NCI-H526 (cell line): Measurements from ENCODE around the gene NYAP2.

Experiments
- DNase-seq, 2 experiments: peaks; one replicate each; lab custom pipeline; 2025; lab: John Stamatoyannopoulos, UW

The NYAP2 gene

GRCh38 chr2:225484751-225485150 lies 85.2 kb downstream of the NYAP2 start:
- no peak for DNase-seq

GRCh38 chr2:225486236-225486635 lies 86.7 kb downstream of the NYAP2 start:
- DNase-seq: no peak

DNA sequence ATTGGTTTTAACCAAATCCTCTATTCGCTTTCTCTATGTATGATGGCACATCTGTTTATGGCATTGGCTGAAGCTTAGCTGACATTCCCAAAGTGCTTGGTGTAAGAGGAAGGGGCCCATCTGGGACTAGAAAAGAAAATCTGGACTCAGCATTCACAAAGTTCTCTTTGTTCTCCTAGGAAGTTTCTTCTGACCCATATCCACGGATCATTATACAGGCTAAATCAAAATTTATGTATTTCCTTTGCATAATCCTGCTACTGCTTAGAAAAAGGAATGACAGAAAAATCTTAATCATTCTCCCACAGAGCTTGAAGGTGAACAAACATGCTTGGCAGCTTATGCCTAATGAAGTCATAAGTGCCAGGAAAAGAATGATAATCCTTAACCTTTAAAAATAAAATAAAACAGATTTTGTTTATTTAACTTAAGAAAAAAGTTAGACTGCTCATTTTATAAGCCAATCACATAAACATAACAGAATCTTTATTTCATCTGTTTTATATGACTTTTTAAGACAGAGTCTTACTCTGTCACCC lies 88.4 kb downstream of the NYAP2 start:
- no peak for DNase-seq

DNA sequence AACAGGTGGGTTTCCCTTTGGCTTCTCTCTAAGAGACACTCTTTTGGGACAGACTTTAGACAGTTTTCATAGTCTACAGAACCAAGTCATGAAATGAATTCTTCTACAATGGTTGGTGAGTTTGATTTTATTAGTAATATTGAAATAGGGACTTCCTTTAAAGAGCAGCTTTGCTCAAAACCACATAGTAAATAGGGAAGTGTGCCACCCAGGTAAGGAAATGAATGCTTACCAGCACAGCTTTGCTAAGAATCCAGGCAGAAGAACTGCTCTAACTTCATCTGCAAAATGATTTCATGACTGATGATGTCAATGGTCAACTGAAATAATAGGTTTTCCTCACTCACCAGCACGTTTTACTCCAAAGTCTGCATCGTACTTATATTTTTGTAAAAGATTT lies 89.2 kb downstream of the NYAP2 start:
- DNase-seq: no peak

GRCh38 chr2:225493420-225494099 lies 94.0 kb downstream of the NYAP2 start:
- no peak for DNase-seq

GRCh38 chr2:225494100-225494459 lies 94.6 kb downstream of the NYAP2 start:
- no peak for DNase-seq

- DNase-seq: no peak
Observed at GRCh38 chr2:225495706-225496105, 96.2 kb downstream of the NYAP2 start.

DNA sequence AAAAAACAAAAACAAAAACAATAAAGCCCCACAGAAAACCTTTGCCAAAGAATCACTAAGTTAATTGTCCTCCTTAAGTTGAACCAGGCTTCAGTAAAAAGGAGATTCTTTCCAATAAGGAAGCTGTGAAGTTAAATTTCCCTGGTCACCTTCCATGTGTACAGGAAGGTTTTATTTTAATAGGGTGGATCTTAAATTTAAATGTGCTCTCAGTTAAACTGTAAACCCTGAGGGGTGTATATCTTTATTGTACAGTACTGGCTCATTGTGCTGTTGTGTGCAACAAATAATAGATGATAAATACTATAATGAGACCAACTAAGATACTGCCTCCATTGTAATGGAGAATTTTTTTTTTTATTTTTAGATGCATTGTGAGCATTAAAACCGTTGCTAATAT lies 97.1 kb downstream of the NYAP2 start:
- no peak for DNase-seq

- no peak for DNase-seq
Observed at GRCh38 chr2:225497166-225497565, 97.7 kb downstream of the NYAP2 start.

- DNase-seq: no peak
Observed at GRCh38 chr2:225501022-225501421, 101.5 kb downstream of the NYAP2 start.

DNA sequence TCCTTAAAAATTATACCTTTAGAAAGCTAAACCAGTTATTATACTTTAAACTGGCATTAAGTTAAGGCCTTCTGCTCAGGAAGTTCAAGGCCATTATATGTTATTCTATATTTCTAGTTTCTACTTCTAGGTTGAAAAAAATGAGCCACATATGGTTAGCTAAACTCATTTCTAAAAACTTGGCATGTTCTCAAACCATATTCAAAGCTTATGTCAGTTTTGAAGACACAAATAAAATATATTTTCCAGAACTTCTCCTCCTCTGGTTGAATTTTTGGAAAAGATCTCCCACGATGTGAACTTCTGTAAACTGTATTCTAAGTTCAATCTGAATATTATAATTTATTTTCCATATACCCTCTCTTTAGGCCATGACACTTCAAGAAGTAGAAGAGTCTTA lies 103.5 kb downstream of the NYAP2 start:
- DNase-seq: no peak

DNA sequence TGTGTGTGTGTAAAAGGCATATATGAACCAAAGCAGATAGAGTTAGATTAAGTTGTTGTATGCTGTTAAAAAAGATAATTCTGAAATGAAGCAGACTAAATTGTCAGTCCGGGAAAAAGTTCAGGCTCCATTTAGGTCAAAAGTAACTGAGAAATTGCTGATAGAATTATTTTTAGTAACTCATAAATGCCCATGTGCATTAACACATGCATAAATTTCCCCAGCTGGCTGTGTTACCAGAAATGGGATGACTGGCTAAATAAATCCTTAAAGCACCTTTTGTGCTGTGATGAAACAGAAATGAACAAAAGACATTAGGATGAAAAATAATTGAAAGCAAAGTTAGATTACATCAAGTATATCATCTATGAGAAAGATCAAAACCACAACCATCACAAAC lies 111.3 kb downstream of the NYAP2 start:
- no peak for DNase-seq

DNA sequence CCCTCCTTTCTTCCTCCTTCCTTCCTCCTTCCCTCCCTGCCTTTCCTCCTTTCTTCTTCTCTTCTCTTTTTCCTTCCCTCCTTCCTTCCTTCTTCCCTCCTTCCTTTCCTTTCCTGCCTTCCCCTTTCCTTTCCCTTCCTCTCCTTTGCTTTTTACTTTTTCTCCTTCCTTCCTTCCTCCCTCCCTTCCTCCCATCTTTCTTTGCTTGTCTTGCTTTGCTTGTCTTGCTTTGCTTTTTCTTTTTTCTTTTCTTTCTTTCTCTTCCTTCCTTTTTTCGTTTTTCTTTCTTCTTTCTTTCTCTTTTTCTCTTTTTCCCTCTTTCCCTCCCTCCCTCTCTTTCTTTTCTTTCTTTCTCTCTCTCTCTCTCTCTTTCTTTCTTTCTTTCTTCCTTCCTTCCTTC lies 113.0 kb downstream of the NYAP2 start:
- no peak for DNase-seq

DNA sequence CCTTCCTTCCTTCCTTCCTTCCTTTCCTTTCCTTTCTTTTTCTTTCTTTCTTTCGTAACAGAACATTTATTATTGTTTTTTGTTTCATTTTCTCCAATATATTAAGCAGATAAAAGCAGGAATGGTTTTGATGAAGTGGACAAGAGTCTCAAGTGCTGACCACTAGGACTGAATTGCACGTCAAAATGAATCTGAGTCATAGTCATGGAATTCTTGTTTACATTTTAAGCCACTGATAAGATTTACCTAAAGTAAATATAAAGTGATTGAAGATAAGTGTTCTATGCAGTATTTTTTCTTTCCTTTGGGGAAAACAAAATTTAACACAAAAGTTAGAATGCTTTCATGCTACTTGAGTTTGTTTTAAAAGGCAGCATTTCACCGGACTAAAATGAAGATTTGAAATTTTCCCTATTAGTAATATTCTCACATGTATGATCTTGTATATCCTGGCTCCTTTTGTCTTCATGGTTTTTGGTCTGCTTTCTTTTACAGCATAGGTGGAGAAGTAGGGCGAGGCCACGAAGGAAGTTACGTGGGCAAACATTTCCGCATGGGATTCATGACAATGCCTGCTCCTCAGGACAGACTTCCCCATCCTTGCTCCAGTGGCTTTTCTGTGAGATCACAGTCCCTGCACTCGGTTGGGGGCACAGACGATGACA lies 113.5 kb downstream of the NYAP2 start:
- DNase-seq: no peak

DNA sequence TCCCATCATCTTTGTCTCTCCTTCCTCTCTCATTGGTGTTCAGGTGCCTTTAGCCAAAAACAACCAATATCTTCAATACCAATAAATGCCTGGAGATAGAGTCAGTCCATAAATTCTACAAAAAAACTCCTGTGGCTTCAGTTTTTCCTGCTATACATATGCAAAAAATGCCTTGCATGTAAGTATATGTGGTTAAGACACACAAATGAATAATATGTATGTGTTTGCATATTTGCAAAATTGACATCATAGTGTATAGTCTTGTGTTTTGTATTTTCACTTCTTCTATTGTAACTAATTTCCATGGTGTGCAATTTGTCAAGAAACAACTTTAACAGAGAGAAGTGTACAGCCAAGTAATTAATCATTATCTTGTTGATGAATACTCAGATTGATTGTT lies 115.5 kb downstream of the NYAP2 start:
- no peak for DNase-seq

- no peak for DNase-seq
Observed at GRCh38 chr2:225526760-225527390, 127.4 kb downstream of the NYAP2 start.

GRCh38 chr2:225531559-225531958 lies 132.0 kb downstream of the NYAP2 start:
- no peak for DNase-seq

- no peak for DNase-seq
Observed at GRCh38 chr2:225532096-225532495, 132.6 kb downstream of the NYAP2 start.

DNA sequence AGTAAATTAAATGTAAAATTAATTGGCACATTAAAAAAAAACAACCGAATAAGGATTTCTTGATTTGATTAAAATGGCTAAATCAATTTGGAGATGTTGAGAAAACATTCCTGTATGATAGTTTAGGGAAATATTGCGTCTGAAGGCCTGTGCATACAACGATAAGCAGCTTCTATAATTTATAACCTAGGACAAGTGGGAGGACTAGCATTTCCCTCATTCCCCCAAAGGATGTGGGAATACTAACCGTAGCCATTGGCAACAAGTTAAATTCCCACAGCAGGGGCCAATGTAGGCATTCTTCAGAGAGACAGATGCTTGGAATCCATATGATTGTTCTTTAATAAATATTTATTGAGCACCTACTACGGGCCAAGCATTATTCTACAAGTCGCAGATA lies 134.5 kb downstream of the NYAP2 start:
- no peak for DNase-seq

GRCh38 chr2:225534697-225535096 lies 135.2 kb downstream of the NYAP2 start:
- DNase-seq: no peak

DNA sequence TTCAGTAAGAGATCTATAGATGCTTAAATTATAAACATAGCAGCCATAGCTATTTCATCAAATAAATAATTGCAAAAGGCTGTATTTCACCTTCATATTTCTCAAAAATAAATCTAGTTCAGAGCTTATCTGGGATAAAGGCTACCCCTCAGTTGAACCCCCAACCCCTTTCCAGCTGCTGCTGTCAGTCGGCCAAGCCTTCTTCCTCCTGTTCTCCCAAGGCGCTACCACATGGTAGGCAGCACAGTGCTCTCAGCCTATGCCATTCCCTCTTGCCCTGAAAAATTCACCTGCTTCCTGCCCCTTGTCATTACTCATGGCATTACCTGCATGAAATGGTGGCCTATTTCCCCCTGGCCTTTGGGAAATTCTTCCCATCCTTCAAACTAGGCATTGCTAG lies 136.5 kb downstream of the NYAP2 start:
- DNase-seq: no peak

- no peak for DNase-seq
Observed at GRCh38 chr2:225543626-225544025, 144.1 kb downstream of the NYAP2 start.

DNA sequence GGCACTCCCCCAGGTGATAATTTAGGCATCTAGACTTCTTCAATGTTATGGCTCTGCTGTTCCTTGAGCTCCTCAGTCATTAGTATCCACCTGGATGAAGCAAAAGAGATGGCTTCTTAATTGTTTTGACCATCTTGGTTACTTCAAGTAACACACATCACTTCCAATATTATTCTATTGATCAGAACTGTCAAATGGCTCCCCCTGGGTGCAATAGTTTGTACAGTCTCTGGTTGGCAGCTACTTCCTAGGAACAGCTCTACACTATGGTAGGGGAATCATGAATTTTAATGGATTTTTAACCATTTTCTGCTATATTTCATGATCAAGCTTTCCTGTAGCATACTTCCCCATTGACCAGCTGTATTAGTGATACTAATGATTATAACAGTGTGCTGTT lies 157.0 kb downstream of the NYAP2 start:
- no peak for DNase-seq
